BLaER1 treated with 17β-estradiol and CSF1 and Interleukin-3, amounts not matched to agents 10 nM and 100 nM (cell line): ENCODE results near the gene ANAPC13.

Experiments used
- H3K27ac ChIP-seq, 11 experiments: shearing (Covaris generic); formaldehyde crosslinking; 2 replicates each; pipeline ENCODE4 v1.8.1; 2022
- H3K27me3 ChIP-seq, 11 experiments: shearing (Covaris generic); formaldehyde crosslinking; 2 replicates each; pipeline ENCODE4 v1.8.1; 2022
- H3K36me3 ChIP-seq, 11 experiments: shearing (Covaris generic); formaldehyde crosslinking; 2 replicates each; pipeline ENCODE4 v1.8.1; 2022
- H3K4me1 ChIP-seq, 10 experiments: shearing (Covaris generic); formaldehyde crosslinking; 2 replicates each; pipeline ENCODE4 v1.8.1; 2022
- H3K4me2 ChIP-seq, 11 experiments: shearing (Covaris generic); formaldehyde crosslinking; 2 replicates each; pipeline ENCODE4 v1.8.1; 2022
- H3K4me3 ChIP-seq, 10 experiments: shearing (Covaris generic); formaldehyde crosslinking; 2 replicates each; pipeline ENCODE4 v1.8.1; 2022
- H3K9ac ChIP-seq, 11 experiments: shearing (Covaris generic); formaldehyde crosslinking; 2 replicates each; pipeline ENCODE4 v1.8.1; 2022
- H3K9me3 ChIP-seq, 11 experiments: shearing (Covaris generic); formaldehyde crosslinking; replicated peaks in 1 of 11; 2 replicates each; pipeline ENCODE4 v1.8.1; 2022
- H4K20me1 ChIP-seq, 11 experiments: shearing (Covaris generic); formaldehyde crosslinking; 2 replicates each; pipeline ENCODE4 v1.8.1; 2022
- Cebpa-rat ChIP-seq, 11 experiments: shearing (Covaris generic); IDR thresholded peaks; 2 replicates each; pipeline ENCODE4 v1.8.1; 2022

Gene ANAPC13

DNA sequence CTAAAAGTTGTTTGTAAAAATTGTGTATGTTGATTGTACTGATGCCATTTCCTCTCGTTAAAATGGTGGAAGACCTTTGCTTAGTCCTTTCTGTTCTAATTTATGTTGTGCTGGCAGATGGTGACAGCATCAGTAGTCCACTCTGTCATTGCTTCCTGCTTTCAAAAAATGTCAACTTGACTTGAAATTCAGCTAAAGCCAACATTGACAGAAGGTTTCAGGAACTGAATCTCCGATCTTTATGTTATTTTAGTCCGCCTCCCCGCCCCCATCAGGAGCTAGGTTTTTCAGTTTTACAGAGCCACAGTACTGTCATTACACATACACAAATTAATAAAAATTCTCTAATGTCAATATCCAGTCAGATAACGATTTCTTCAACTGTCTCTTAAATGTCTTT, 1.6 kb upstream of the ANAPC13 start:
- Histone ChIP-seq H3K27ac (peak overlapping the region; percentile 91 to 100 (median 96)), H3K4me3 (peak overlapping the region; percentile 74 to 89 (median 82)), H3K9ac (peak overlapping the region; percentile 89 to 98 (median 96))

DNA sequence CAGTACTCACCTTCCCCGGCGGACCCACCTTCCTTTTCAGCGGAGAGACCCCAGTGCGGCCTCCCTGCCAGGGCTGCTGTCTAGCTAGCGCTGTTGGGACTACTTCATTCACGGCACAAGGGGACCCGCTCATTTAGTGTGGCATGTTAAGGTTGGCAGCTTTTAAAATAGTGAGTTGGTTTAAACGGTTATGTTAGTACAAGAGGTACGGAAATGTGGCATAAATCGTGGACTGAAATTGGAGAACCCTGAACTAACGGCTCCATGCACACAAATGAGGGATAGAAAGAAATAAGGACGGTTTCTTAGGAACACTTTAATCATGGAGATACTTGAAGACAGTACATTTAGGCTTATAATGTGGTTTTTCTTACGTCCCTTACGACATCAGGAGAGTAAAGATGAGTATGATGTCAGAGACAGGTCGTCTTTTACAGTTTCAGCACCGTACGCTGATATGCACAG, 824 bp upstream of the ANAPC13 start:
- no peaks in the 10 kb centered on the region for H3K27me3 ChIP-seq
- peak overlapping the region; percentile 91 to 100 (median 96) for H3K27ac ChIP-seq
- no peak for TF ChIP-seq Cebpa-rat (IDR thresholded peaks at IDR 0.05)
- 0 out of 22 replicates have a peak, but pooled peaks cover 0 to 3% (median 0%) of the 10 kb centered on the region in 11 experiments for H3K9me3 ChIP-seq
- peaks cover 37 to 54% (median 45%) of the 10 kb centered on the region in 10 experiments for H3K4me1 ChIP-seq
- H3K9ac ChIP-seq = peak overlapping the region; percentile 89 to 98 (median 96)
- H4K20me1 ChIP-seq = peaks cover 0 to 31% (median 0%) of the 10 kb centered on the region in 11 experiments; a peak in 5 of 22 replicates
- H3K4me2 ChIP-seq = peak overlapping the region; percentile 75 to 96 (median 90)
- H3K4me3 ChIP-seq = peak overlapping the region; percentile 74 to 89 (median 82)
- H3K36me3 ChIP-seq = peaks cover 10 to 19% (median 14%) of the 10 kb centered on the region in 11 experiments; a peak in 21 of 22 replicates

More for the DNA sequence above, 1.6 kb upstream of the ANAPC13 start:
- H3K36me3 ChIP-seq = peaks cover 2 to 11% (median 6%) of the 10 kb centered on the region in 11 experiments; a peak in 19 of 22 replicates
- no peaks in the 10 kb centered on the region for H3K27me3 ChIP-seq
- peak overlapping the region; percentile 75 to 96 (median 90) for H3K4me2 ChIP-seq
- 0 out of 22 replicates have a peak, but pooled peaks cover 0 to 3% (median 0%) of the 10 kb centered on the region in 11 experiments for H3K9me3 ChIP-seq
- H4K20me1 ChIP-seq = peaks cover 0 to 38% (median under 1%) of the 10 kb centered on the region in 11 experiments; a peak in 7 of 22 replicates
- H3K4me1 ChIP-seq = peaks cover 36 to 50% (median 42%) of the 10 kb centered on the region in 10 experiments
- TF ChIP-seq Cebpa-rat (IDR thresholded peaks at IDR 0.05) = no peak

DNA sequence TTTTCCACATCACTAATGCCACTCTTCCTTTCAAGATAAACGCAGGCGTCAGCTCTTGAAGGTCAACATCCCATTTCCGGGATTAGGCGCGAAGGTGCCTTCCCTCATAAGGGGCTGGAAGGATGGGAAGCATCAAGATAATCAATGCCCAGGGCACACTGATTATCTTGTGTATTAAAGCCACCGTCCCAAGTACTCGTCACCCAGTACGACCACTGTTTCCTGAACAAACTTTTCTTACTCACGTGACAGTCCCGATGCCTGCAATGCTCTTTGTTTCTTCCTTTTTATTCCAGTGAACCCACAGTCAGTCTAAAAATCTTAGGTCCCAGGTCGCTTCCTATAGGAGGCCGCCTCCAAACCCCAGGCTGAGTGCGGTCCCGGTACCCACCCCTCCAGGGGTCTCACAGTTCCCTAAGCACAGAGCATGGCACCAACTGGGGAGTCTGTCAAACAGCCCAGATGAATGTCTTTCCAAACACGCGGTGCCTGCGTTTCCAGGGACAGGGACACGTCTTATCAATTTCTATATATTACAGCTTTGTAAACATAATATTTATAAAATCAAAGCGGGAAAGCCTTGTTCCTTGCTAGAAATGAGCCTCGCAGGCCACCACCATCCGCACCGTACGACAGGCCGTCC, 589 bp downstream of the ANAPC13 start:
- no peaks in the 10 kb centered on the region for H3K9me3 ChIP-seq
- H3K4me3 ChIP-seq = peak overlapping the region; percentile 74 to 89 (median 82)
- H3K9ac ChIP-seq = peak overlapping the region; percentile 89 to 98 (median 96)
- H3K4me1 ChIP-seq = peaks cover 37 to 54% (median 47%) of the 10 kb centered on the region in 10 experiments
- peaks cover 24 to 33% (median 28%) of the 10 kb centered on the region in 11 experiments for H3K36me3 ChIP-seq
- no peaks in the 10 kb centered on the region for H3K27me3 ChIP-seq
- peak overlapping the region; percentile 91 to 100 (median 96) for H3K27ac ChIP-seq
- peak overlapping the region; percentile 84 to 98 (median 95) for H3K4me2 ChIP-seq
- H4K20me1 ChIP-seq = peaks cover 0 to 24% (median 0%) of the 10 kb centered on the region in 11 experiments; a peak in 4 of 22 replicates
- TF ChIP-seq Cebpa-rat (IDR thresholded peaks at IDR 0.05) = no peak

DNA sequence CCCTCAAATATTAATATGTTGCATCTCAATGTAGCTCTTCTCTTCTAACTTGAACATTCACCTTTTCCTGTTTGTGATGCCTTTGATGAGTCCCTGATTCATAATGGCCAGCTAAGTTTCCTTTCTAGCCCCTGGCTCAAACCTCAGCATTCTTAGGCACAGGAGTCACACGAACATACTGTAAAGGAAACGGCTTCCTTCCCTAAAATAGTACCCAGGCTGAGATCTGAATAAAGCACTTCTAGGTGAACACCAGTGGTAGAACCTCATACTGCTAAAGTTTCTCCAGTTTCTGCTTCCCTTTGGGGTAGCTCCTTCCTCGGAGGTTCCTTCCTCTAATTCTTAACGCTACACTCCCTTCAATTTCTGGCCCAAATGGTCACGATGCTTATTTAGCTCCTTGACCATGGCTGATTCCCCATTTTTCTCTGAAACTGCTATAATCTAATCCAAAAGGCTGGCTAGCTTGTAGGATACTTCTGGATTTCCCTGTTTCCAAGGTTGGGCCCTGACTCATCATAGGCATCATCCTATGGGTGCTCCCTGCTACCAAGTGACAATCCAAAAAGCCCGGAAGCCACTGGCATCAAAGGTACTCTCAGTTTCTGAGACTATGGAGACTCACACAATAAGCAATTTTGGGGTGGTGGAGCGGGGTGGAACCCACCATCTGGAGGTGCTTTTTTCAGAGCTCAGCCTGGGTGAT, 2.4 kb downstream of the ANAPC13 start:
- no peaks in the 10 kb centered on the region for H3K9me3 ChIP-seq
- TF ChIP-seq Cebpa-rat (IDR thresholded peaks at IDR 0.05) = no peak
- H3K4me3 ChIP-seq = peak overlapping the region in 4 of 10 experiments; percentile 77 to 85 (median 80); a peak in 4 of 20 replicates
- H3K36me3 ChIP-seq = peaks cover 35 to 50% (median 42%) of the 10 kb centered on the region in 11 experiments
- peak overlapping the region in 10 of 11 experiments; percentile 1 to 100 (median 96); a peak in 15 of 22 replicates for H3K27ac ChIP-seq
- H3K27me3 ChIP-seq = no peaks in the 10 kb centered on the region
- H3K9ac ChIP-seq = peak overlapping the region in 6 of 11 experiments; percentile 3 to 96 (median 40); a peak in 8 of 22 replicates
- peaks cover 36 to 48% (median 40%) of the 10 kb centered on the region in 10 experiments for H3K4me1 ChIP-seq
- peak overlapping the region; percentile 84 to 98 (median 95) for H3K4me2 ChIP-seq
- peaks cover 0 to 8% (median 0%) of the 10 kb centered on the region in 11 experiments; a peak in 4 of 22 replicates for H4K20me1 ChIP-seq

DNA sequence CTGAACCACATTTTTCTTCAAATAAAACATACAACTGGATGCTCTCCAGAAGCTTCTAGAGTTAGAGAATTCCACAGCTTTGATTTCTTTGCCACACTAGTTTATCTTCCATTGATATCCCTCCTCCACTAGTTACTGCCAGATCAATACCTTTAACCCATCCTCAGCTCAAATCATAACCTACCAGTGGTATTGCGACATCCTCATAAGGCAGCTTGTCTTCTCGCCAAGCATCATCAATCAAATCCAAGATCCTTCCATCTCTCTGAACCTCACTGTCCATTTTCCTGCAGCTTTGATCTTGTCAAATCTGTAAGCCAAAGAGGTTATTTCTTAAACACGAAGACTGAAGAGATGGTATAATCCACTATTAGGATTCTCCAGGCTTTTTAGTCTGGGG, 3.2 kb downstream of the ANAPC13 start:
- H4K20me1 ChIP-seq = peaks cover 0 to 6% (median 0%) of the 10 kb centered on the region in 11 experiments; a peak in 2 of 22 replicates
- peak overlapping the region in 8 of 11 experiments; percentile 1 to 100 (median 96); a peak in 9 of 22 replicates for H3K27ac ChIP-seq
- H3K4me2 ChIP-seq = peak overlapping the region; percentile 84 to 98 (median 95); a peak in 20 of 22 replicates
- H3K36me3 ChIP-seq = peaks cover 42 to 57% (median 49%) of the 10 kb centered on the region in 11 experiments
- H3K9ac ChIP-seq = peak overlapping the region in 5 of 11 experiments; percentile 3 to 96 (median 42); a peak in 5 of 22 replicates
- H3K27me3 ChIP-seq = no peaks in the 10 kb centered on the region
- H3K9me3 ChIP-seq = no peaks in the 10 kb centered on the region
- H3K4me3 ChIP-seq = 0 out of 20 replicates have a peak overlapping the region, but pooled peaks of 1 of the 10 experiments have one; percentile 16
- TF ChIP-seq Cebpa-rat (IDR thresholded peaks at IDR 0.05) = peak; percentile 28 to 95 (median 75); a peak in 16 of 22 replicates
- peaks cover 28 to 41% (median 32%) of the 10 kb centered on the region in 10 experiments for H3K4me1 ChIP-seq

DNA sequence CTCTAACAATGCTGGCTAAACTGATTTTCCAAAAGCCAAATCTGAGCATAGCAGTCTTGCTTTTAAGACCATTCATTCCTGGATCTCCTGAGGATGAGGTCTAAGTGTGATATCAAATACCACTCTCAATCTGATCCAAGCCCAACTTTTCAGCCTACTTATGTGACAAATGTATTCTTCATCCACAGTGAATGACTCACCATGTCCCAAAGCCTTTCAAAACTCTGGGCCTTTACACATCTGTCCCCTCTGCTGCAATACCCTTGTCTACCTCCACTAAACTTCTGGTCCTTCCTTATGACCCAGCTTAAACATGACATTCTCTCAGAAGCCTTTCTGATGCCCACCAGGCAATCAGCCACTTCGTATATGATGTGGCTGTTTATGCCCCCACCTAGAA, 4.6 kb downstream of the ANAPC13 start:
- H3K36me3 ChIP-seq = peaks cover 57 to 72% (median 63%) of the 10 kb centered on the region in 11 experiments

DNA sequence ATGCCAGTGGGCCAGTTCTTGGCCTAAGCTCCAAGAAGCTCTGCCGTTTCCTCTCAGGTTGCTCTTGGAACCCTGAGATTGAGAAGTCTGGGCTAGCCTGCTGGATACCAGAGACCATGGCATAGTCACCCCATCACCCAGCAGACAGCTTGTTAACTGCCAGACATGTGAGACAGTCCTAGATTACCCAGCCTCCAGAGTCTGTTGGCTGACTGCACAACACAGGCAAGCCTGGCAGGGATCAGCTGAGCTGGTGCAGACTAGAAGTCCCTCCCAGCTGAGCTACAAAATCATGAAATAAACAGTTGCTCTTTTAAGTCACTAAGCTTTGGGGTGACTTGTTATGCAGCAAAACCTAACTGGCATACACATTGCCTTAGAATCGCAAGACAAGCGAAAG, 5.2 kb downstream of the ANAPC13 start:
- Histone ChIP-seq H4K20me1 (peaks cover 0 to 6% (median 0%) of the 10 kb centered on the region in 11 experiments; a peak in 3 of 22 replicates), H3K4me2 (no peak overlapping the region), H3K4me1 (peaks cover 23 to 38% (median 28%) of the 10 kb centered on the region in 10 experiments), H3K4me3 (no peak overlapping the region), H3K9me3 (no peaks in the 10 kb centered on the region), H3K36me3 (peaks cover 60 to 74% (median 68%) of the 10 kb centered on the region in 11 experiments), H3K27me3 (no peaks in the 10 kb centered on the region), H3K9ac (peak overlapping the region in 2 of 11 experiments; percentile 9 to 20; a peak in 3 of 22 replicates), H3K27ac (no peak overlapping the region)
- TF ChIP-seq Cebpa-rat (IDR thresholded peaks at IDR 0.05) = no peak

More for the DNA sequence above, 4.6 kb downstream of the ANAPC13 start:
- Histone ChIP-seq H3K27me3 (no peaks in the 10 kb centered on the region), H3K9ac (peak overlapping the region in 1 of 11 experiments; percentile 20; a peak in 2 of 22 replicates), H4K20me1 (peaks cover 0 to 6% (median 0%) of the 10 kb centered on the region in 11 experiments; a peak in 2 of 22 replicates), H3K4me2 (no peak overlapping the region), H3K4me3 (no peak overlapping the region), H3K9me3 (no peaks in the 10 kb centered on the region), H3K27ac (no peak overlapping the region), H3K4me1 (peaks cover 23 to 38% (median 28%) of the 10 kb centered on the region in 10 experiments)
- TF ChIP-seq Cebpa-rat (IDR thresholded peaks at IDR 0.05) = no peak

DNA sequence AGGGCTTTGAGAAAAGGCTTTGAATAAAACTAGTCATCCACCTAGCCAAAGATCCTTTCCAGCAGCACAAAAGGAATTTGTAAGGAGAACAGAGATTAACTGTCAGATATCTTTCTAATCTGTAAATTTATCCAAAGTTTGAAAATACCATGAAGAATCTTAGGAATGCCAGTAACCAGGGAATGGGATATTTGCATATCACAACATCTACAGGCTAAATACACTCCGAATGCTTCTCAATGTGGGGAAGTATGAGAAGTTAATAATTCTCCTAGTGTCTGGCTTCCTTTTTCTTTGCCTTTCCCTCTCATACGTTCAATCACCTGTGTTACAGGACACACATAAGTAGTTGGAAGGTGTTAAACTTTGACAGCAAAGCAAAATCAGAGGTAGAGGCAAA, 7.8 kb downstream of the ANAPC13 start:
- peaks cover 61 to 75% (median 70%) of the 10 kb centered on the region in 11 experiments for H3K36me3 ChIP-seq

More for the DNA sequence above, 7.8 kb downstream of the ANAPC13 start:
- no peak overlapping the region for H3K27ac ChIP-seq
- peaks cover 3 to 17% (median 8%) of the 10 kb centered on the region in 10 experiments; a peak in 18 of 20 replicates for H3K4me1 ChIP-seq
- peaks cover 0 to 9% (median 0%) of the 10 kb centered on the region in 11 experiments; a peak in 4 of 22 replicates for H4K20me1 ChIP-seq
- H3K9me3 ChIP-seq = no peaks in the 10 kb centered on the region
- TF ChIP-seq Cebpa-rat (IDR thresholded peaks at IDR 0.05) = no peak
- peak overlapping the region in 1 of 11 experiments; percentile 19; a peak in 1 of 22 replicates for H3K9ac ChIP-seq
- H3K4me2 ChIP-seq = no peak overlapping the region
- H3K27me3 ChIP-seq = no peaks in the 10 kb centered on the region
- H3K4me3 ChIP-seq = no peak overlapping the region
